GM12878 (cell line): Measurements from ENCODE around the gene GGACT. TPM values are rescaled to one million over a fixed set of nuclear protein-coding genes. Genes with fewer than 3 reads are reported as not detected.

ENCODE experiments used
- ATAC-seq: fragments of 200-7000 bp; cut with Tn5 transposase; 3 replicates; pipeline ENCODE4 v1.9.1; 2020; ENCODE audit warnings: mild to moderate bottlenecking, moderate library complexity
- BruUV-seq: library from RNA; stranded (reverse); fragments of 400-500 nt; replicated peaks from 2 replicates; lab custom pipeline; 2021; lab: Mats Ljungman, UMichigan
- CTCF ChIA-PET: fragments of 300-600 bp; sonication (Branson Sonifier 250); formaldehyde crosslinking; extraction: SDS; loops from one replicate; lab custom pipeline; 2021; ENCODE audit warnings: inconsistent platforms; lab: Yijun Ruan, JAX
- POLR2A ChIA-PET: fragments of 350-600 bp; formaldehyde crosslinking; extraction: SDS; loops from one replicate; lab custom pipeline; 2021; ENCODE audit warnings: inconsistent platforms; lab: Charles Lee
- RAD21 ChIA-PET: fragments of 300-600 bp; sonication (Branson Sonifier 250); formaldehyde crosslinking; loops from one replicate; lab custom pipeline; 2023; ENCODE audit warnings: antibody characterized with exemption; ENCODE audit not compliant: unreplicated experiment; lab: Charles Lee
- SMC1A ChIA-PET: fragments of 300-600 bp; sonication (Branson Sonifier 250); formaldehyde crosslinking; loops from one replicate; lab custom pipeline; 2023; ENCODE audit not compliant: unreplicated experiment, uncharacterized antibody; lab: Charles Lee
- DNase-seq: peaks from one replicate; pipeline ENCODE4 v3.0.0-alpha.2; 2011; ENCODE audit warnings: low read depth, low spot score
- FAIRE-seq: peaks from 3 replicates; lab custom pipeline; 2011; peaks lifted over from hg19 to GRCh38; lab: Jason Lieb, UNC
- H2AFZ ChIP-seq: 2 replicates; pipeline ENCODE4 v1.6.0; 2011; ENCODE audit warnings: low read depth, low read length, control low read depth; ENCODE audit not compliant: control insufficient read depth
- H3K27ac ChIP-seq: 2 replicates; pipeline ENCODE4 v1.5.1; 2011; ENCODE audit warnings: control low read depth; ENCODE audit not compliant: control insufficient read depth, insufficient read depth
- H3K27me3 ChIP-seq, 2 experiments: replicated peaks in 1 of 2; 2 replicates each; pipeline versions ENCODE4 v1.6.0 to v1.6.1; 2011; ENCODE audit warnings: low read length in 1 of 2; ENCODE audit not compliant: control insufficient read depth in 2 of 2, insufficient read depth in 2 of 2
- H3K36me3 ChIP-seq, 2 experiments: 2 replicates each; pipeline ENCODE4 v1.5.1; 2011; ENCODE audit warnings: low read length in 1 of 2; ENCODE audit not compliant: control insufficient read depth in 2 of 2, insufficient read depth in 2 of 2
- H3K4me1 ChIP-seq: 2 replicates; pipeline ENCODE4 v1.6.1; 2011; ENCODE audit warnings: mild to moderate bottlenecking, low read length, moderate library complexity, mixed read lengths; ENCODE audit not compliant: control insufficient read depth, insufficient read depth
- H3K4me2 ChIP-seq: 2 replicates; pipeline ENCODE4 v1.6.0; 2011; ENCODE audit warnings: control low read depth; ENCODE audit not compliant: control insufficient read depth, insufficient read depth
- H3K4me3 ChIP-seq: fragments of 200-600 bp; sonication (generic); 2 replicates; pipeline ENCODE4 v1.5.1; 2016
- H3K79me2 ChIP-seq: 2 replicates; pipeline ENCODE4 v1.6.0; 2011; ENCODE audit warnings: low read length; ENCODE audit not compliant: control insufficient read depth, insufficient read depth
- H3K9ac ChIP-seq: 2 replicates; pipeline ENCODE4 v1.8.0; 2011; ENCODE audit warnings: low read length, control low read depth, mixed read lengths; ENCODE audit not compliant: control insufficient read depth, insufficient read depth
- H3K9me3 ChIP-seq: replicated peaks from 3 replicates; pipeline ENCODE4 v1.5.1; 2011; ENCODE audit warnings: mild to moderate bottlenecking, low read length; ENCODE audit not compliant: control insufficient read depth, insufficient read depth
- H4K20me1 ChIP-seq: 2 replicates; pipeline ENCODE4 v1.6.0; 2011; ENCODE audit not compliant: control insufficient read depth, insufficient read depth
- BCL11A ChIP-seq: IDR thresholded peaks from 2 replicates; pipeline ENCODE4 v1.6.1; 2011; ENCODE audit warnings: low read depth, low read length
- BMI1 ChIP-seq: fragments of 450-650 bp; IDR thresholded peaks from 2 replicates; pipeline ENCODE4 v1.6.1; 2016; ENCODE audit warnings: mild to moderate bottlenecking, moderate library complexity, borderline replicate concordance
- CREM ChIP-seq: IDR thresholded peaks from 2 replicates; pipeline ENCODE4 v1.6.1; 2014; ENCODE audit warnings: antibody characterized with exemption, low read depth
- IRF4 ChIP-seq: IDR thresholded peaks from 2 replicates; pipeline ENCODE4 v1.6.1; 2011; ENCODE audit warnings: low read depth, low read length
- MEF2A ChIP-seq: IDR thresholded peaks from 2 replicates; pipeline ENCODE4 v1.6.1; 2011; ENCODE audit warnings: low read depth, mild to moderate bottlenecking, low read length, moderate library complexity; ENCODE audit not compliant: insufficient read depth
- RAD21 ChIP-seq: IDR thresholded peaks from 2 replicates; pipeline ENCODE4 v1.6.1; 2011; ENCODE audit warnings: mild to moderate bottlenecking, low read depth, low read length, moderate library complexity; ENCODE audit not compliant: insufficient read depth
- RFX5 ChIP-seq: IDR thresholded peaks from 2 replicates; pipeline ENCODE4 v1.6.1; 2011; ENCODE audit warnings: low read depth, low read length, improper control_type of control experiment
- RUNX3 ChIP-seq: IDR thresholded peaks from 2 replicates; pipeline ENCODE4 v1.6.1; 2012; ENCODE audit warnings: low read length, inconsistent platforms
- SRF ChIP-seq, 2 experiments: IDR thresholded peaks; 2 replicates each; pipeline ENCODE4 v1.6.1; 2011; ENCODE audit warnings: low read depth in 2 of 2, low read length in 2 of 2, mild to moderate bottlenecking in 1 of 2, moderate library complexity in 1 of 2
- ZNF217 ChIP-seq: fragments of 450-650 bp; IDR thresholded peaks from 2 replicates; pipeline ENCODE4 v1.6.1; 2017; ENCODE audit warnings: antibody characterized with exemption, mild to moderate bottlenecking
- ZSCAN29 ChIP-seq: fragments of 450-650 bp; IDR thresholded peaks from 2 replicates; pipeline ENCODE4 v1.6.1; 2017; ENCODE audit warnings: mild to moderate bottlenecking, moderate library complexity
- ZZZ3 ChIP-seq: IDR thresholded peaks from 2 replicates; pipeline ENCODE4 v1.6.1; 2011; ENCODE audit warnings: low read depth; ENCODE audit not compliant: control insufficient read depth, insufficient read length
- WGBS: methylation state at CpG from one replicate; pipeline ENCODE4 v1.1.6; 2016; ENCODE audit warnings: low lambda C conversion rate; ENCODE audit not compliant: insufficient replicate concordance, insufficient coverage; ENCODE audit errors: missing lambda C conversion rate; 5-methylcytosine and 5-hydroxymethylcytosine counted together
- in situ Hi-C: fragments of 300-500 bp; cut with MboI; formaldehyde crosslinking; loops from 9 replicates; pipeline ENCODE4 v1.14.3; 2018; ENCODE audit warnings: mixed read lengths
- intact Hi-C: fragments of 100-400 bp; cut with micrococcal nuclease; formaldehyde crosslinking; loops from one replicate; pipeline ENCODE4 v1.14.2; 2022; ENCODE audit not compliant: unreplicated experiment
- polyA plus RNA-seq, 11 experiments: library from polyadenylated mRNA; depleted of rRNA in 4 of 11; unstranded in 6 of 11; stranded (reverse) in 5 of 11; fragments of >200 nt; fragmentation: Nextera tagmentation in 4 of 11; fragmentation: Illumina TruSeq in 1 of 11; extraction: Ambion mirVana in 4 of 11; extraction: Trizol in 1 of 11; gene quantifications; 1 replicate in 1 of 11; 2 replicates in 10 of 11; pipeline versions ENCODE4 v1.2.1 to v1.2.3, GENCODE V29; 2011 to 2016; ENCODE audit warnings: inconsistent platforms in 2 of 11, missing spikeins in 2 of 11, low read depth in 1 of 11
- total RNA-seq, 4 experiments: library from RNA; depleted of rRNA in 3 of 4; stranded (reverse); fragments of >200 nt in 3 of 4; fragmentation: Illumina TruSeq in 1 of 4; extraction: Trizol in 1 of 4; gene quantifications; 2 replicates each; pipeline versions ENCODE4 v1.2.1 to v1.2.3, GENCODE V29; 2013 to 2021
- TF ChIP-seq, protein P1 (sequence below): IDR thresholded peaks from 2 replicates; pipeline ENCODE4 v1.6.1; 2012; ENCODE audit warnings: low read length, inconsistent platforms
- TF ChIP-seq, protein P2 (sequence below): IDR thresholded peaks from 2 replicates; pipeline ENCODE4 v1.6.1; 2012; ENCODE audit warnings: low read depth, low read length, improper control_type of control experiment
- TF ChIP-seq, protein P3 (sequence below): IDR thresholded peaks from 2 replicates; pipeline ENCODE4 v1.6.1; 2011; ENCODE audit warnings: borderline replicate concordance, low read depth, mild to moderate bottlenecking, moderate library complexity, low read length; ENCODE audit not compliant: insufficient read depth, poor library complexity, severe bottlenecking
- TF ChIP-seq, protein P4 (sequence below): IDR thresholded peaks from 2 replicates; pipeline ENCODE4 v1.6.1; 2011; ENCODE audit warnings: borderline replicate concordance, low read depth, mild to moderate bottlenecking, moderate library complexity, mixed read lengths, low read length; ENCODE audit not compliant: insufficient read depth; ENCODE audit errors: extremely low read length
- TF ChIP-seq, protein P5 (sequence below): IDR thresholded peaks from 2 replicates; pipeline ENCODE4 v1.6.1; 2012; ENCODE audit warnings: low read depth, low read length, improper control_type of control experiment

GGACT gene
- total and polyA plus RNA-seq, 10 of the 15 experiments (the other 5 are each of a cell fraction or from before 2014, with no cell fraction given) = 0.61 to 8.8 (median 4.2) TPM

DNA sequence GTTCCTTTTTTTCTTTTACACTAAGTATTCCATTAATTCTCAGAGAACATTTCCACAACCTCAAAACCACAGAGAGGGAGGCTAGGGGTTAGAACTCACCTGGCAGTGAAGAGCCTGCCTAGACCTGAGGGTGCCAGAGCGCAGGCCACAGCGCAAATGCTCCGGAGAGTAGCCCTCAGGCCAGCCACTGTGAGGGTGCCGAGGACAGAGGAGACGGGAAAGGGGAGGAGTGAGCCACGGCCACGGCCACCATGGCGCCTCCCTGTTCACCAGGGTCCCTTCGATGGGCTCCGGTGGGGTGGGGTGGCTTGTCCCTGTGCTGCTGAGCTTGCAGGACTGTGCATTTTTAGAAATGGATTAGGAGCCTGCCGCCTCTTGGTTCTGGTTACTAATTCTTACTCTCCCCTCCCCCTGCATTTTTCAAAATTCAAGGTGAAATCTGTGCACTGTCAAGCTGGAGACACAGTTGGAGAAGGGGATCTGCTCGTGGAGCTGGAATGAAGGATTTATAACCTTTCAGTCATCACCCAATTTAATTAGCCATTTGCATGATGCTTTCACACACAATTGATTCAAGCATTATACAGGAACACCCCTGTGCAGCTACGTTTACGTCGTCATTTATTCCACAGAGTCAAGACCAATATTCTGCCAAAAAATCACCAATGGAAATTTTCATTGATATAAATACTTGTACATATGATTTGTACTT, 58.8 kb downstream of the GGACT start (continued):
- TF ChIP-seq, protein P1, sequence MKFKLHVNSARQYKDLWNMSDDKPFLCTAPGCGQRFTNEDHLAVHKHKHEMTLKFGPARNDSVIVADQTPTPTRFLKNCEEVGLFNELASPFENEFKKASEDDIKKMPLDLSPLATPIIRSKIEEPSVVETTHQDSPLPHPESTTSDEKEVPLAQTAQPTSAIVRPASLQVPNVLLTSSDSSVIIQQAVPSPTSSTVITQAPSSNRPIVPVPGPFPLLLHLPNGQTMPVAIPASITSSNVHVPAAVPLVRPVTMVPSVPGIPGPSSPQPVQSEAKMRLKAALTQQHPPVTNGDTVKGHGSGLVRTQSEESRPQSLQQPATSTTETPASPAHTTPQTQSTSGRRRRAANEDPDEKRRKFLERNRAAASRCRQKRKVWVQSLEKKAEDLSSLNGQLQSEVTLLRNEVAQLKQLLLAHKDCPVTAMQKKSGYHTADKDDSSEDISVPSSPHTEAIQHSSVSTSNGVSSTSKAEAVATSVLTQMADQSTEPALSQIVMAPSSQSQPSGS = no peak
- TF ChIP-seq, protein P2, sequence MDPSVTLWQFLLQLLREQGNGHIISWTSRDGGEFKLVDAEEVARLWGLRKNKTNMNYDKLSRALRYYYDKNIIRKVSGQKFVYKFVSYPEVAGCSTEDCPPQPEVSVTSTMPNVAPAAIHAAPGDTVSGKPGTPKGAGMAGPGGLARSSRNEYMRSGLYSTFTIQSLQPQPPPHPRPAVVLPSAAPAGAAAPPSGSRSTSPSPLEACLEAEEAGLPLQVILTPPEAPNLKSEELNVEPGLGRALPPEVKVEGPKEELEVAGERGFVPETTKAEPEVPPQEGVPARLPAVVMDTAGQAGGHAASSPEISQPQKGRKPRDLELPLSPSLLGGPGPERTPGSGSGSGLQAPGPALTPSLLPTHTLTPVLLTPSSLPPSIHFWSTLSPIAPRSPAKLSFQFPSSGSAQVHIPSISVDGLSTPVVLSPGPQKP = no peak
- TF ChIP-seq SRF (IDR thresholded peaks at IDR 0.05; ENCODE audit: low read depth in 2 of 2, low read length in 2 of 2) = no peak

DNA sequence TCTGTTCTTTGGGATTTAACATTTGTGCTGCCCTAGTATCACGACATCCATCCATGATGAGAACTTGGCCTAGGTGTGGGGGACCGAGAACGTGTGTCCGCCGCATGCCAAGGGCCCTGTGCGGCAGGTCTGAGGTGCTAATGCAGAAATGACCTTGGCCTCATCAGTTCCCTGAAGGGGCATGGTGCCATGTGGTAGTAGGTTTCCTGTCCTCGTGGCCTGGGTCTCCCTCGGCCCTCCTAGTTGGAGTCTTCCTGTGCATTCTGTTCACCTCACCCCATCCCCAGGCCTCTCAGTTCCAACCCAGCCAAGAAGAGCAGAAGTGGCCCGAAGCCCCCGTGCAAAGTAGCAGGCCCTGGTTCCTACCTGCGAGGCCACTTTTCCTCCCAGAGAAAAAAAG, 59.8 kb downstream of the GGACT start:
- Histone ChIP-seq H3K27ac (no peak overlapping the region), H3K4me2 (no peak overlapping the region), H3K9me3 (no peaks in the 10 kb centered on the region), H2AFZ (no peak overlapping the region)
- POLR2A ChIA-PET = no interaction called here
- no peak for ATAC-seq
- DNase-seq = no peak
- TF ChIP-seq, protein P3, sequence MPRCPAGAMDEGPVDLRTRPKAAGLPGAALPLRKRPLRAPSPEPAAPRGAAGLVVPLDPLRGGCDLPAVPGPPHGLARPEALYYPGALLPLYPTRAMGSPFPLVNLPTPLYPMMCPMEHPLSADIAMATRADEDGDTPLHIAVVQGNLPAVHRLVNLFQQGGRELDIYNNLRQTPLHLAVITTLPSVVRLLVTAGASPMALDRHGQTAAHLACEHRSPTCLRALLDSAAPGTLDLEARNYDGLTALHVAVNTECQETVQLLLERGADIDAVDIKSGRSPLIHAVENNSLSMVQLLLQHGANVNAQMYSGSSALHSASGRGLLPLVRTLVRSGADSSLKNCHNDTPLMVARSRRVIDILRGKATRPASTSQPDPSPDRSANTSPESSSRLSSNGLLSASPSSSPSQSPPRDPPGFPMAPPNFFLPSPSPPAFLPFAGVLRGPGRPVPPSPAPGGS = no peak
- TF ChIP-seq CREM (no peak), MEF2A (no peak), BMI1 (no peak), IRF4 (no peak), RUNX3 (no peak), BCL11A (no peak), ZNF217 (no peak), RFX5 (no peak), RAD21 (no peak), ZSCAN29 (no peak), ZZZ3 (no peak)
- TF ChIP-seq, protein P4, sequence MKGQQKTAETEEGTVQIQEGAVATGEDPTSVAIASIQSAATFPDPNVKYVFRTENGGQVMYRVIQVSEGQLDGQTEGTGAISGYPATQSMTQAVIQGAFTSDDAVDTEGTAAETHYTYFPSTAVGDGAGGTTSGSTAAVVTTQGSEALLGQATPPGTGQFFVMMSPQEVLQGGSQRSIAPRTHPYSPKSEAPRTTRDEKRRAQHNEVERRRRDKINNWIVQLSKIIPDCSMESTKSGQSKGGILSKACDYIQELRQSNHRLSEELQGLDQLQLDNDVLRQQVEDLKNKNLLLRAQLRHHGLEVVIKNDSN = no peak
- TF ChIP-seq, protein P5, sequence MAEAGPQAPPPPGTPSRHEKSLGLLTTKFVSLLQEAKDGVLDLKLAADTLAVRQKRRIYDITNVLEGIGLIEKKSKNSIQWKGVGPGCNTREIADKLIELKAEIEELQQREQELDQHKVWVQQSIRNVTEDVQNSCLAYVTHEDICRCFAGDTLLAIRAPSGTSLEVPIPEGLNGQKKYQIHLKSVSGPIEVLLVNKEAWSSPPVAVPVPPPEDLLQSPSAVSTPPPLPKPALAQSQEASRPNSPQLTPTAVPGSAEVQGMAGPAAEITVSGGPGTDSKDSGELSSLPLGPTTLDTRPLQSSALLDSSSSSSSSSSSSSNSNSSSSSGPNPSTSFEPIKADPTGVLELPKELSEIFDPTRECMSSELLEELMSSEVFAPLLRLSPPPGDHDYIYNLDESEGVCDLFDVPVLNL = no peak
- TF ChIP-seq, all 136 proteins: peak for 0
- no peaks in the 10 kb centered on the region for H3K79me2 ChIP-seq
- H3K4me3 ChIP-seq = no peak overlapping the region
- no peak for FAIRE-seq
- 87% methylated on average over 11 of the region's 11 CpGs for WGBS
- no peak overlapping the region for H3K9ac ChIP-seq
- H3K27me3 ChIP-seq = no peaks in the 10 kb centered on the region
- CTCF ChIA-PET = no interaction called here
- SMC1A ChIA-PET = no interaction called here
- no peaks in the 10 kb centered on the region for H4K20me1 ChIP-seq
- BruUV-seq = no TSS peak
- intact Hi-C loops (no loop called here), in situ Hi-C loops (no loop called here)
- H3K4me1 ChIP-seq = no peaks in the 10 kb centered on the region
- peaks cover 0 to 2% of the 10 kb centered on the region in 2 experiments; a peak in 2 of 4 replicates for H3K36me3 ChIP-seq
- RAD21 ChIA-PET = no interaction called here
